Measurements from ENCODE around the gene PPP1R10.

PPP1R10 gene

GRCh38 chr6:30556066-30556905, 60.8 kb downstream of the PPP1R10 start, which contains the start of gene GNL1:
Gene GNL1 (minus strand): TSS chr6:30556489. CDS start chr6:30556203, 286 bp downstream.
- DNase-seq (ENCODE audit: low read depth, low spot score) = no peak

DNA sequence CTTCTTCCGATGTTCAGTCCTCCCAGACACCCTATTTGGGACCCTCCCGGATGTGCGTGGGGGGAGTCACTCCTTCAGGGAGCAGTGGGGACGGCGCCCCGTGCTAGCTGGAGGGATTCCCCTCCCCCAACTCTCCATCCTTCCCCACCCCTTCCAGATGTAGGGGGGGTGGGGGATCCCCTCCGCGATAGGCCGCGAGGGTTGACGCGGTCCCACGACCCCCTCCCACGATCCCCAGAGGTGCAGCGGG, 61.3 kb downstream of the PPP1R10 start:
- no peak for DNase-seq (ENCODE audit: low read depth, low spot score)

DNA sequence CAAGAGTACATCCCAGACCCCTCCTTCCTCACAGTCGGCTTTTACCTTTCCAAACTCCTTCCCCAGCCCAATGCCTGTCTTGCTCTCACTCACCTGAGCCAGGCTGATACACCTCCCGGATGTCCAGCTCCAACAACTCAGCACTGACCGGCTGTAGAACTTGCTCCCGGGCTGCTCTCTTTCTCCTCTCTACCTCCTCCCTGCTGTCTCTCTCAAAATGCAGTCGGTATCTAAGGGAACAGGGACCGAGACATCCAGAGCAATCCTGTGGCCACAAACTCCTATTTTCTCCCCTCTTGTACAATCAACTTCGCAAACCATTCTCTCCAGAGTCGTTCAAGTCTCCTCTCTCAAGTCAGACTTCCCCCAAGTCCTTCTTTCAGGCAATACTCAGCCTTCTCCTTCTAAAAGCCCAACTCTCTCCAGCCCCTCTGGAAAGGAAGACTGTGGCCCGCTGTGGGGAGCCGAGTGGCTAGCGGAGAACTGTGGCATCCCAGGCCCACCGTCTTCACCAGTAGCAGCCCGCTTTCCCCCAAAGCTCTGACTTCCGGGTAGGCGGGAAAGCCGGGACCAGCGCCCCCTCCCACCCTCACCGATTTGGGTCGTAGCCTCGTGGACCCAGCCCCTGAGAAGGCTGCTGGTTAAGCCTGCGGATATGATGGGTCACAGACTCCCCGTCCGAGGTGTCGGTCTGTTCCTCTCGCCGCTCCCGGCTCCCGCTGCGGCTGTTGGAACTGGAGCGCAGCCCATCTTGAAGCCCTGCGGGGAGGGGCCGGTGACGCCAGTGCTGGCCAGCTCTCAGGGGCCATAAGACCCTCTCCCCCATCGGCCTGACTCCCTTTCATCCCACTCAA, 61.9 kb downstream of the PPP1R10 start:
- DNase-seq (ENCODE audit: low read depth, low spot score) = no peak

GRCh38 chr6:30554404-30554803, 62.6 kb downstream of the PPP1R10 start:
- DNase-seq (ENCODE audit: low read depth, low spot score) = no peak

Data from smooth muscle cell of the brain vasculature (primary cell).